Hepatocyte (in vitro differentiated cells): ENCODE measurements around the gene CDC6.

ENCODE experiments used
- EZH2 ChIP-seq: fragments of 200-600 bp; sonication (generic); IDR thresholded peaks from 2 replicates; pipeline ENCODE4 v1.6.1; 2016; ENCODE audit warnings: antibody characterized with exemption, mild to moderate bottlenecking, borderline replicate concordance
- EZH2phosphoT487 ChIP-seq: fragments of 200-600 bp; sonication (generic); IDR thresholded peaks from one replicate; pipeline ENCODE4 v1.6.1; 2018; ENCODE audit warnings: antibody characterized with exemption, mild to moderate bottlenecking, low read depth, moderate library complexity; ENCODE audit not compliant: unreplicated experiment, severe bottlenecking
- TF ChIP-seq, protein P1 (sequence below): fragments of 200-600 bp; sonication (generic); IDR thresholded peaks from 2 replicates; pipeline ENCODE4 v1.5.1; 2016; ENCODE audit warnings: antibody characterized with exemption, mild to moderate bottlenecking; ENCODE audit not compliant: poor library complexity

DNA sequence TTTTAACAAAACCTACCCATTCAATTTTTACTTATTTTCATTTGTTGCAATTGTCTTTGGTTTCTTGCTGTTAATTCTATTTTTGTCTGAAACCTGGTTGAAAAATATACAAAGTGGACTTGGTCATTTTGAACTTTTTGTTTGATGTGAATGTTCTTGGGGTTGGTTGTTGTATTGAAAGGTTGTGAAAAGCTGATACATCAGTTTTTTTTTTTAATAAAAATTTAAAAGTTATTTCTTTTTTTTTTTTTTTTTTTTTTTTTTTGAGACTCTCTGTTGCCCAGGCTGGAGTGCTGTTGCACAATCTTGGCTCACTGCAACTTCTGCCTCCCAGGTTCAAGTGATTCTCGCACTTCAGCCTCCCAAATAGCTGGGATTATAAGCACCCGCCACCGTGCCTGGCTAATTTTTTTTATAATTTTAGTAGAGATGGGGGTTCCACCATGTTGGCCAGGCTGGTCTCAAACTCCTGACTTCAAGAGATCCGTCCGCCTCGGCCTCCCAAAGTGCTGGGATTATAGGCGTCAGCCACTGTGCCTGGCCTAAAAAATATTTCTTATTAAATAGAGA, 39.7 kb upstream of the CDC6 start:
- TF ChIP-seq, protein P1, sequence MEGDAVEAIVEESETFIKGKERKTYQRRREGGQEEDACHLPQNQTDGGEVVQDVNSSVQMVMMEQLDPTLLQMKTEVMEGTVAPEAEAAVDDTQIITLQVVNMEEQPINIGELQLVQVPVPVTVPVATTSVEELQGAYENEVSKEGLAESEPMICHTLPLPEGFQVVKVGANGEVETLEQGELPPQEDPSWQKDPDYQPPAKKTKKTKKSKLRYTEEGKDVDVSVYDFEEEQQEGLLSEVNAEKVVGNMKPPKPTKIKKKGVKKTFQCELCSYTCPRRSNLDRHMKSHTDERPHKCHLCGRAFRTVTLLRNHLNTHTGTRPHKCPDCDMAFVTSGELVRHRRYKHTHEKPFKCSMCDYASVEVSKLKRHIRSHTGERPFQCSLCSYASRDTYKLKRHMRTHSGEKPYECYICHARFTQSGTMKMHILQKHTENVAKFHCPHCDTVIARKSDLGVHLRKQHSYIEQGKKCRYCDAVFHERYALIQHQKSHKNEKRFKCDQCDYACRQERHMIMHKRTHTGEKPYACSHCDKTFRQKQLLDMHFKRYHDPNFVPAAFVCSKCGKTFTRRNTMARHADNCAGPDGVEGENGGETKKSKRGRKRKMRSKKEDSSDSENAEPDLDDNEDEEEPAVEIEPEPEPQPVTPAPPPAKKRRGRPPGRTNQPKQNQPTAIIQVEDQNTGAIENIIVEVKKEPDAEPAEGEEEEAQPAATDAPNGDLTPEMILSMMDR: no peak
- TF ChIP-seq EZH2 (no peak), EZH2phosphoT487 (no peak)
